Natural killer cell (primary cell): ENCODE measurements around the gene ZSCAN12. TPM values are rescaled to one million over a fixed set of nuclear protein-coding genes. Genes with fewer than 3 reads are reported as not detected.
"Not testable (repeated sequence)": the region's sequence is repeated elsewhere in the genome, so short reads cannot be mapped to it uniquely, and the experiment has no call there.

Source experiments
- ATAC-seq, 3 donors: fragments of 150-1000 bp in 2 of 3; fragments of 200-7000 bp in 1 of 3; cut with Tn5 transposase; 1 replicate in 1 of 3; 2 replicates in 2 of 3; pipeline ENCODE4 v1.10.0; 2021; ENCODE audit warnings: mild to moderate bottlenecking in 2 of 3, moderate library complexity in 2 of 3
- DNase-seq, 2 donors: peaks; one replicate each; pipeline versions ENCODE4 v3.0.0 to v3.0.0-alpha.2; 2013 to 2021; ENCODE audit warnings: mixed read lengths in 1 of 2
- H3K27ac ChIP-seq: one replicate; pipeline ENCODE4 v1.5.1; 2013; ENCODE audit warnings: mild to moderate bottlenecking, low read length
- H3K27me3 ChIP-seq: one replicate; pipeline ENCODE4 v1.6.1; 2013; ENCODE audit warnings: low read length; ENCODE audit not compliant: control insufficient read depth, insufficient read depth
- H3K36me3 ChIP-seq: one replicate; pipeline ENCODE4 v1.6.1; 2013; ENCODE audit warnings: low read length; ENCODE audit not compliant: control insufficient read depth, insufficient read depth
- H3K4me1 ChIP-seq: one replicate; pipeline ENCODE4 v1.6.1; 2013; ENCODE audit warnings: low read length; ENCODE audit not compliant: control insufficient read depth, insufficient read depth
- H3K4me3 ChIP-seq: one replicate; pipeline ENCODE4 v1.5.1; 2013; ENCODE audit warnings: low read length
- H3K9me3 ChIP-seq: one replicate; pipeline ENCODE4 v1.6.1; 2013; ENCODE audit warnings: low read length; ENCODE audit not compliant: control insufficient read depth, insufficient read depth
- H3K27ac Mint-ChIP-seq, 2 donors: one replicate each; pipeline ENCODE4 v1.8.0; 2022; ENCODE audit warnings: mild to moderate bottlenecking in 2 of 2, mixed read lengths in 2 of 2, moderate library complexity in 1 of 2
- H3K27me3 Mint-ChIP-seq, 2 donors: one replicate each; pipeline ENCODE4 v1.8.0; 2022; ENCODE audit warnings: low read depth in 2 of 2, mixed read lengths in 2 of 2
- H3K36me3 Mint-ChIP-seq: one replicate; pipeline ENCODE4 v1.8.0; 2022; ENCODE audit warnings: mixed read lengths
- H3K4me1 Mint-ChIP-seq, 2 donors: one replicate each; pipeline ENCODE4 v1.8.0; 2022; ENCODE audit warnings: mixed read lengths in 2 of 2
- H3K4me3 Mint-ChIP-seq: one replicate; pipeline ENCODE4 v1.8.0; 2022; ENCODE audit warnings: mild to moderate bottlenecking, moderate library complexity, mixed read lengths
- H3K9me3 Mint-ChIP-seq, 2 donors: one replicate each; pipeline ENCODE4 v1.8.0; 2022; ENCODE audit warnings: mixed read lengths in 2 of 2
- CTCF ChIP-seq: fragments of 200-600 bp; IDR thresholded peaks from one replicate; pipeline ENCODE4 v1.8.0; 2022; ENCODE audit warnings: antibody characterized with exemption
- WGBS: methylation state at CpG from one replicate; pipeline ENCODE4 v1.1.7; 2013; ENCODE audit warnings: missing lambda C conversion rate; ENCODE audit not compliant: insufficient coverage; 5-methylcytosine and 5-hydroxymethylcytosine counted together
- intact Hi-C: fragments of 100-400 bp; cut with micrococcal nuclease; formaldehyde crosslinking; loops from one replicate; pipeline ENCODE4 v1.14.2; 2022
- total RNA-seq, 4 donors: library from RNA; stranded (reverse); fragments of 120-200 nt in 1 of 4; gene quantifications; one replicate each; pipeline versions ENCODE4 v1.2.3 to v1.2.4, GENCODE V29; 2013 to 2022

ZSCAN12 gene
- 1 to 10 TPM; 3.5 to 4.9 (median 3.9) TPM for total RNA-seq
- total RNA-seq (2013): 12.1 TPM

DNA sequence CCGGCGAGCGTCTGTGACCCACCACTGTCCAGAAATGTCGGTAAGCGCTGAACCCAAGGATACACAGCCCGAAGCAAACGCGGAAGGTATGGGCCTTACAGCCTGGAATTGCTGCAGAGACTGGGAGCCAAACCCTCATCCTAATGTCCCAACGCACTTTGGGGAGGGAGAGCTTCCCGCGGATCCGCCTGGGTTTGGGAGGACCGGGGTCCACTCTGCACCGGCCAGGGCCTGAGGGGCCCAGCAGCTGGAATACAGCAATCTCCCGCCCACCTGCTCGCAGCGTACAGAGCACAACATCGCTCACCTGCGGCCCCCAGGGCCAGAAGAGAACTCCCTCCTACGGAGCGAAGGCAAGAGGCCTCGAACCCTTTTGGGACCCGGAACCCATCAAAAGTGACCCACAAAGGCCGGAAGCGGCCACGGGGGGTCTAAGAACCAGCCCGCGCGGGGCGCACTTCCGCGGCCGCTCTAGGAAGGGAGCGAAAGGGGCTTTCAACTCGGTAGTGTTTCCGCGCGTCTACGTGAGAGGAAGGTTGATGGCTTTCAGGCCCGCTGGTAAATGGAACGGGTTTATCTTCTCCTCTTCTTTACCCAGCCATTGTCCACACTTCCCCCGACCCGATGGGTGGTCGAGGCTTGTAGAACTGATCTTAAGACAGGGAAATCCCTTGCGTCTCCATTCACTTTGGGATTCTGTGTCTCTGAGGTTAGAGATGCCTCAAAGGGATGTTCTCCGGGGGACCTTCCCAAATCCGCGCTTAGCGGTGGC, at the start of gene ZSCAN12:
Gene ZSCAN12, minus strand, starts transcription at position 398 of the 772 bp plus-strand sequence. CDS start 1,342 bp downstream, outside the sequence.
- Histone ChIP-seq H3K36me3 (peaks cover 23% of the 10 kb centered on the region), H3K4me1 (peaks cover 16% of the 10 kb centered on the region), H3K27me3 (peaks cover 3% of the 10 kb centered on the region), H3K9me3 (no peaks in the 10 kb centered on the region), H3K27ac (peak within 1 kb of the TSS; percentile 73), H3K4me3 (peak within 1 kb of the TSS; percentile 92)
- under 1% methylated on average over 49 of the region's 49 CpGs for WGBS
- H3K27ac Mint-ChIP-seq: peak within 1 kb of the TSS; percentile 80 to 89
- peak; percentile 81 to 90 for DNase-seq
- TF ChIP-seq CTCF: peak; percentile 54
- intact Hi-C loops: loop anchor here (1.0 to 5.0 kb wide), 4 partner anchors 44 to 257 kb away; partner anchors contain the start of genes ZKSCAN3, ZKSCAN4, ZKSCAN8 and ZSCAN23
- peaks cover 46 to 49% of the 10 kb centered on the region in 2 donors for H3K4me1 Mint-ChIP-seq
- peak; percentile 95 to 96 (median 96) for ATAC-seq
- H3K36me3 Mint-ChIP-seq: peaks cover 16% of the 10 kb centered on the region
- H3K9me3 Mint-ChIP-seq: peaks cover 0 to 3% of the 10 kb centered on the region in 2 donors
- H3K4me3 Mint-ChIP-seq: peak within 1 kb of the TSS; percentile 93
- peaks cover 18 to 40% of the 10 kb centered on the region in 2 donors for H3K27me3 Mint-ChIP-seq

- peaks cover 6% of the 10 kb centered on the region for H3K4me1 ChIP-seq
- no peak overlapping the region for H3K4me3 ChIP-seq
- peak in 1 of 2 donors; percentile 68 for DNase-seq
- Mint-ChIP-seq H3K4me3 (no peak overlapping the region), H3K27me3 (peaks cover 30 to 54% of the 10 kb centered on the region in 2 donors), H3K4me1 (peaks cover 7 to 13% of the 10 kb centered on the region in 2 donors), H3K9me3 (peaks cover 4 to 5% of the 10 kb centered on the region in 2 donors), H3K27ac (no peak overlapping the region), H3K36me3 (peaks cover 13% of the 10 kb centered on the region)
- H3K27me3 ChIP-seq: peaks cover 21% of the 10 kb centered on the region
- peaks cover 6% of the 10 kb centered on the region for H3K9me3 ChIP-seq
- WGBS: no CpG with 5 or more reads among the region's 1 CpG
- no peaks in the 10 kb centered on the region for H3K36me3 ChIP-seq
- no peak overlapping the region for H3K27ac ChIP-seq
- ATAC-seq: no peak
- intact Hi-C loops: no loop called here
- TF ChIP-seq CTCF: no peak
Observed at GRCh38 chr6:28449056-28449455, 49.5 kb upstream of the ZSCAN12 start.

DNA sequence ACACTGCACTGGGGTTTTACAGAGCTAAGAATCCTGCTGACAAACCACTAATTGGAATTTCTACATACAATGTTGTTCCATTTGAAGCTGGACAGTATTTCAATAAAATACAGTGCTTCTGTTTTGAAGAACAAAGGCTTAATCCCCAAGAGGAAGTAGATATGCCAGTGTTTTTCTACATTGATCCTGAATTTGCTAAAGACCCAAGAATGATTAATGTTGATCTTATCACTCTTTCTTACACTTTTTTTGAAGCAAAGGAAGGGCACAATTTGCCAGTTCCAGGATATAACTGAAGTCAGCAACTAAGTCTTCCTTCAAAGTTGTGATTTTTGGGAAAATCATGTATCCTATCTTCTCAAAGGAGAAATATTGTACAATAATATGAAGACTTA, 48.0 kb upstream of the ZSCAN12 start:
- H3K36me3 ChIP-seq, H3K27ac Mint-ChIP-seq, H3K9me3 ChIP-seq, ATAC-seq, H3K4me3 ChIP-seq, H3K4me3 Mint-ChIP-seq, DNase-seq, H3K27ac ChIP-seq, intact Hi-C loops, H3K9me3 Mint-ChIP-seq: not testable (repeated sequence)
- H3K4me1 Mint-ChIP-seq: peaks cover 22 to 27% of the 10 kb centered on the region in 2 donors
- Histone ChIP-seq H3K4me1 (peaks cover 16% of the 10 kb centered on the region), H3K27me3 (peaks cover 18% of the 10 kb centered on the region)
- peaks cover 25 to 41% of the 10 kb centered on the region in 2 donors for H3K27me3 Mint-ChIP-seq
- H3K36me3 Mint-ChIP-seq: peaks cover 13% of the 10 kb centered on the region

DNA sequence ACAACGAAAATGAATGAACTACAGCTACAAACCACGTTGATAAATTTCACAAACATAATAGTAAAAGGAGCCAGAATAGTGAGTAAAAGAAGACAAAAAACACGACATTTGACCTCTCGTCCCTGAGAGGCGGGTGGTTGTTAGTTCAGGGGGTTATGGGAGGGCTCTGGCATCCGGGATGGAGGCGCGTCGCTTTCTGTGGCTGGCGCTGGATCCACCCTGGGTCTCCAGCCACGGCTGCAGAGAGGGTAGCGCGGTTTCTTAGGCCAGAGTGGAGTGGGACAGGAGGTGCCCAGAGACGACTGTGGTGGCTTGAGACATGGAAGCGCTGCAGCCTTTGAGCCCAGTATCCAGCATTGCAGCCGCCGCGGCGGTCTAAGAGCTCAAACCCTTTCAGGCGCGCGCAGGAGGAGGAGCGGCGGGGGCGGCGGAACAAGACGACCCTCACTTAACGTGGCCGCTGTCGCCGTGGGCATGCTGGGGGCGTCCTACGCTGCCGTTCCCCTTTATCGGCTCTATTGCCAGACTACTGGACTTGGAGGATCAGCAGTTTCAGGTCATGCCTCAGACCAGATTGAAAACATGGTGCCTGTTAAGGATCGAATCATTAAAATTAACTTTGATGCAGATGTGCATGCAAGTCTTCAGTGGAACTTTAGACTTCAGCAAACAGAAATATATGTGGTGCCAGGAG, 47.4 kb upstream of the ZSCAN12 start:
- Mint-ChIP-seq H3K36me3 (peaks cover 13% of the 10 kb centered on the region), H3K27me3 (peaks cover 25 to 38% of the 10 kb centered on the region in 2 donors), H3K9me3 (peaks cover 5 to 10% of the 10 kb centered on the region in 2 donors), H3K4me3 (peak overlapping the region; percentile 1), H3K4me1 (peaks cover 22 to 27% of the 10 kb centered on the region in 2 donors), H3K27ac (no peak overlapping the region)
- ATAC-seq (no peak), DNase-seq (peak in 1 of 2 donors; percentile 17)
- peaks cover 16% of the 10 kb centered on the region for H3K4me1 ChIP-seq
- H3K36me3 ChIP-seq: no peaks in the 10 kb centered on the region
- no peak overlapping the region for H3K27ac ChIP-seq
- 7% methylated on average over 34 of the region's 36 CpGs for WGBS
- TF ChIP-seq CTCF: no peak
- intact Hi-C loops: no loop called here
- H3K9me3 ChIP-seq: peaks cover 10% of the 10 kb centered on the region
- peaks cover 18% of the 10 kb centered on the region for H3K27me3 ChIP-seq
- no peak overlapping the region for H3K4me3 ChIP-seq

DNA sequence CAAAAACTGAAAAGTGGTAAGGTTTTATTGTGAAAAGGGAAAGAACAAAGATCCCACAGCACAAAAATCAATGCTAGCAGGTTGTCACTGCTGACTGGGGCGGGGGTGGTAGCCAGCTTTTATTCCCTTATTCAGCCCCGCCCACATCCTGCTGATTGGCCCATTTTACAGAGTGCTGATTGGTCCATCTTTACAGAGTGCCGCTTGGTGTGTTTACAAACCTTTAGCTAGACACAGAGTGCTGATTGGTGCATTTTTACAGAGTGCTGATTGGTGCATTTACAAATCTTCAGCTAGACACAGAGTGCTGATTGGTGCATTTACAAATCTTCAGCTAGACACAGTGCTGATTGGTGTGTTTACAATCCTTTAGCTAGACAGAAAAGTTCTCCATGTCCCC, 45.2 kb upstream of the ZSCAN12 start:
- peaks cover 21 to 25% of the 10 kb centered on the region in 2 donors for H3K27me3 Mint-ChIP-seq
- H3K9me3 ChIP-seq, H3K4me3 Mint-ChIP-seq, H3K27ac Mint-ChIP-seq, H3K9me3 Mint-ChIP-seq, intact Hi-C loops, H3K36me3 ChIP-seq, ATAC-seq, H3K27ac ChIP-seq, H3K4me3 ChIP-seq: not testable (repeated sequence)
- peak in 1 of 2 donors; percentile 10 for DNase-seq
- Histone ChIP-seq H3K27me3 (peaks cover 16% of the 10 kb centered on the region), H3K4me1 (peaks cover 16% of the 10 kb centered on the region)
- H3K36me3 Mint-ChIP-seq: peaks cover 13% of the 10 kb centered on the region
- 95% methylated on average over 3 of the region's 3 CpGs for WGBS
- peaks cover 22 to 27% of the 10 kb centered on the region in 2 donors for H3K4me1 Mint-ChIP-seq
